Measurements from ENCODE around the gene IFFO2. TPM values are rescaled to one million over a fixed set of nuclear protein-coding genes. Genes with fewer than 3 reads are reported as not detected.

IFFO2 gene
- total RNA-seq, 1 donor from 2014 or later: 9.8 TPM

DNA sequence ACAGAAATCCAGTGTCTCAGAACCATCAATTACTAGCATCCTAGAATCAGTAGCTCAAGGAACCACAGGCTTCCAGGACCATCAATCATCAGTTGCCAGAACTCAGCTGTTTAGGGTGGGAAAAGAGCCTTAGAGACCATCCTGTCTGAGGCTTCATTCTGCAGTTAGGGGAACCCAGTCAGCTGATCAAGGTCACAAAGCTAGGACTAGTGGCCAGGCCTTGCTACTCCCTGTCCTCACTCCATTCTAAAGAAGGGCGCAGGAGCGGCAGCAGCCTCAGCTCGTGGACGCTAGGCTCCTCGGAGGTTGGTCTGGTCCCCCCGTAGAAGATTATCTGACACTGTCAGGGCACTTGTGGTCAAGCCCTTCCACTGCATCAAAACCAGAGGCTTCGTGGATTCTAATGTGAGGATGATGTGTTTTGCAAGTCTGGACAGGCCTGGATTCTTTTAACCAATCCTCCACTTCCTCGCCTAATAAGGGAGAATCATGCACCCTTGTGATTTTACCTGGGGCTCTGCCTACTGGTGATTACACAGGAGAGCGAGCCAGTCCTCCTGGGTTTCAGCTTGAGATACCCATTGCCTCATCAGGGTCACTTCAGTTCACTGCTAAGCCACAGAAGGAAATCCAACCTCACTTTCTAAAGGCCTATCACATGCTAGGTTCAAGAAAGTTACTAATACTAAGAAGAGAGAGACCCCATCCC is 41.7 kb upstream of the IFFO2 start:
- no peak overlapping the region for H3K4me3 ChIP-seq
- ATAC-seq (peak; percentile 40 to 60), DNase-seq (no peak)
- H3K27ac ChIP-seq: no peak overlapping the region
- H3K36me3 ChIP-seq: no peaks in the 10 kb centered on the region
- H3K4me1 ChIP-seq: peaks cover 3% of the 10 kb centered on the region
- intact Hi-C loops (cut with DNase I): no loop called here
- TF ChIP-seq, protein P1, sequence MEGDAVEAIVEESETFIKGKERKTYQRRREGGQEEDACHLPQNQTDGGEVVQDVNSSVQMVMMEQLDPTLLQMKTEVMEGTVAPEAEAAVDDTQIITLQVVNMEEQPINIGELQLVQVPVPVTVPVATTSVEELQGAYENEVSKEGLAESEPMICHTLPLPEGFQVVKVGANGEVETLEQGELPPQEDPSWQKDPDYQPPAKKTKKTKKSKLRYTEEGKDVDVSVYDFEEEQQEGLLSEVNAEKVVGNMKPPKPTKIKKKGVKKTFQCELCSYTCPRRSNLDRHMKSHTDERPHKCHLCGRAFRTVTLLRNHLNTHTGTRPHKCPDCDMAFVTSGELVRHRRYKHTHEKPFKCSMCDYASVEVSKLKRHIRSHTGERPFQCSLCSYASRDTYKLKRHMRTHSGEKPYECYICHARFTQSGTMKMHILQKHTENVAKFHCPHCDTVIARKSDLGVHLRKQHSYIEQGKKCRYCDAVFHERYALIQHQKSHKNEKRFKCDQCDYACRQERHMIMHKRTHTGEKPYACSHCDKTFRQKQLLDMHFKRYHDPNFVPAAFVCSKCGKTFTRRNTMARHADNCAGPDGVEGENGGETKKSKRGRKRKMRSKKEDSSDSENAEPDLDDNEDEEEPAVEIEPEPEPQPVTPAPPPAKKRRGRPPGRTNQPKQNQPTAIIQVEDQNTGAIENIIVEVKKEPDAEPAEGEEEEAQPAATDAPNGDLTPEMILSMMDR (IDR thresholded peaks at IDR 0.05): no peak
- H3K27me3 ChIP-seq (ENCODE audit: low read depth): no peaks in the 10 kb centered on the region
- H3K9me3 ChIP-seq: peaks cover 4% of the 10 kb centered on the region

DNA sequence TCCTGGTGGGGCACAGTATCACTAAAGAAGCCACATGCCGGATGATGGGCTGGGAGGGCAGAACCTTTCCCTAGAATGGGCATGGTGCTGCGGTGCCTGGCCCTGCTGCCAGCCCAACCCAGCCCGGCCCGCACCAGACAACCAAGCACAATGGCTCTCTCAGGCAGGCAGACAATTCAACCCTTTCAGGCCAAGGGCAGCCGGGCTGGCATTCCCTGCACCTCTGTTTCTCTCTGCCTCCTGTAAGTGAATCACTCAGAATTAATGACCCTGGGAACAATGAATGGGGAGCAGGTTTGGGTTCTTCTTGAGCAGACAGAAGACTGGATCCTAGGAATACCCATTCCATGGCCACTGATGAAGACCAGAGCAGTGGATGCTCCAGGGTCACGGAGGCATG is 41.0 kb upstream of the IFFO2 start:
- DNase-seq (no peak), ATAC-seq (no peak)
- Histone ChIP-seq H3K36me3 (no peaks in the 10 kb centered on the region), H3K4me3 (no peak overlapping the region), H3K27me3 (ENCODE audit: low read depth) (no peaks in the 10 kb centered on the region), H3K4me1 (peaks cover 3% of the 10 kb centered on the region), H3K27ac (no peak overlapping the region), H3K9me3 (peaks cover 4% of the 10 kb centered on the region)
- intact Hi-C loops (cut with DNase I): no loop called here
- TF ChIP-seq, protein P1 (IDR thresholded peaks at IDR 0.05): no peak

DNA sequence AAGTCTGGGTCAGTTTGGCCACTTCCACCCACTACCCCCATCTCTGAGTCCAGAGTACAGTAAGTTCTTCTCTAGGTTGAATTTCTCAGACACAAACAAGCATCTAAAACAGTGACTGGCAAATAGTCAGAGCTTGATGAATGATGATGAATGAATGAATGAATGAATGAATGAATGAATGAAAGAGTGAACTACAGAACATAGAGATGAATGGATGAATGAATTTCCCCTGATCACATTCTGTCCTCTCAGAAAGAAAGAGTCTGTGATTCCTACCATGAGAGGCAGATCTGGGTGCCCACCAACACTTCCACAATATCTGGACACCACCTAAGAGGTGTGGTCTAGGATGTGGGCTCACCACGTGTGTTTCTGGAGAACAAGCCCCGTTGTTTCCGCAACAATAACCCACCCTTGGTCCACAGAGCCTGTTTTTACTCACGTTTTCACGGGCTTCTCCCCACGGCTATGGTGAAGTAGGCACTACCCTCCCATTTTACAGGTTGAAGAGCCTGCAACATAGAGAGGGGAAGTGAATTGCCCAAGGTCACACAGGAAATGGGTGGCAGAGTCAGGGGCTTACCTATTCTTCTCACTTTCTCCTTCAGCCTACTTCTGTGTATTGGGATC is 40.2 kb upstream of the IFFO2 start:
- Histone ChIP-seq H3K4me3 (no peak overlapping the region), H3K27me3 (ENCODE audit: low read depth) (no peaks in the 10 kb centered on the region), H3K36me3 (no peaks in the 10 kb centered on the region), H3K27ac (no peak overlapping the region), H3K9me3 (peaks cover 4% of the 10 kb centered on the region), H3K4me1 (peaks cover 3% of the 10 kb centered on the region)
- TF ChIP-seq, protein P1 (IDR thresholded peaks at IDR 0.05): no peak
- DNase-seq (no peak), ATAC-seq (no peak)
- intact Hi-C loops (cut with DNase I): no loop called here

DNA sequence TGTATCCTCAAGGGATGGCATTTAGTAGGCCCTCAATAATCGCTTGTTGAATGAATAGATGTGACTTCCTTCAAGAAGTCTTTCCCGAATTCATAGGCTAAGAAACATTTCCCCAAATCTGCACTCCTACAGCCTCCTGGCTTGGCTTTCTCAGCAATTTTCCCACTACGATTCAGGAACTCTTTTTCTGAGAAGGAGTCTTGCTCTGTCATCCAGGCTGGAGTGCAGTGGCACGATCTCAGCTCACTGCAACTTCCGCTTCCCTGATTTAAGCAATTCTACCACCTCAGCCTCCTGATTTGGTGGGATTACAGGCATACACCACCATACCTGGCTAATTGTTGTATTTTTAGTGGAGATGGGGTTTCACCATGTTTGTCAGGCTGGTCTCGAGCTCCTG is 37.9 kb upstream of the IFFO2 start:
- intact Hi-C loops (cut with DNase I): no loop called here
- no peaks in the 10 kb centered on the region for H3K36me3 ChIP-seq
- no peaks in the 10 kb centered on the region for H3K9me3 ChIP-seq
- ATAC-seq (no peak), DNase-seq (no peak)
- TF ChIP-seq, protein P1 (IDR thresholded peaks at IDR 0.05): no peak
- peaks cover 3% of the 10 kb centered on the region for H3K4me1 ChIP-seq
- H3K4me3 ChIP-seq: no peak overlapping the region
- no peaks in the 10 kb centered on the region for H3K27me3 ChIP-seq (ENCODE audit: low read depth)
- H3K27ac ChIP-seq: no peak overlapping the region

DNA sequence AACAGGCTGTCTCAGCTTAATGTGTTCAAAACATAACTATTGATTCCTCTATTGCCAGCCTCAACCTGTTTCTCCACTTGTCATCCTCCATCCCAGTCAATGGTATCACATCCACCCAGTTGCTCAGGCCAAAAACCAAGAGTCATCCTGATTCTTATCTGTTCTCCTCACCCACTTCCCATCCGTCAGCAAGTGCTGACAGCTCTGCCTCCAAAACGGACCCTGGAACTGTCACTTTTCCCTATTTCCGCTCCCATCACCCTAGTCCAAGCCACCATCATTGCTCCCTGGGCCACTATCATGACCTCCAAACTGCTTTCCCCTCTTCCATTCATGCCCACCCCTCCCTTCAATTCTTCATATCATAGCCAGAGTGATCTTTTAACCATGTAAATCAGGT is 36.2 kb upstream of the IFFO2 start:
- H3K9me3 ChIP-seq: no peaks in the 10 kb centered on the region
- H3K36me3 ChIP-seq: no peaks in the 10 kb centered on the region
- TF ChIP-seq, protein P1 (IDR thresholded peaks at IDR 0.05): no peak
- no peak overlapping the region for H3K4me3 ChIP-seq
- no peak overlapping the region for H3K27ac ChIP-seq
- intact Hi-C loops (cut with DNase I): no loop called here
- ATAC-seq (no peak), DNase-seq (no peak)
- H3K4me1 ChIP-seq: no peaks in the 10 kb centered on the region
- no peaks in the 10 kb centered on the region for H3K27me3 ChIP-seq (ENCODE audit: low read depth)

Data from lower lobe of right lung (tissue), 2 donors.